Lower lobe of right lung (tissue), 2 donors: Measurements from ENCODE around the gene SRBD1. TPM values are rescaled to one million over a fixed set of nuclear protein-coding genes. Genes with fewer than 3 reads are reported as not detected.

ENCODE experiments used
- ATAC-seq, 2 donors: fragments of 200-7000 bp; cut with Tn5 transposase; one replicate each; pipeline ENCODE4 v1.9.1; 2020 to 2022; ENCODE audit warnings: mild to moderate bottlenecking in 2 of 2, moderate library complexity in 2 of 2
- DNase-seq: peaks from one replicate; pipeline ENCODE4 v3.0.0-alpha.2; 2020
- H3K27ac ChIP-seq: fragments of 200-600 bp; one replicate; pipeline ENCODE4 v1.8.0; 2022
- H3K27me3 ChIP-seq: fragments of 200-600 bp; one replicate; pipeline ENCODE4 v1.8.0; 2022; ENCODE audit warnings: low read depth
- H3K36me3 ChIP-seq: fragments of 200-600 bp; one replicate; pipeline ENCODE4 v1.8.0; 2022; ENCODE audit warnings: mild to moderate bottlenecking
- H3K4me1 ChIP-seq: fragments of 200-600 bp; one replicate; pipeline ENCODE4 v1.8.0; 2022
- H3K4me3 ChIP-seq: fragments of 200-600 bp; one replicate; pipeline ENCODE4 v1.8.0; 2022; ENCODE audit warnings: mild to moderate bottlenecking
- H3K9me3 ChIP-seq: fragments of 200-600 bp; one replicate; pipeline ENCODE4 v1.8.0; 2022
- CTCF ChIP-seq: fragments of 200-600 bp; IDR thresholded peaks from one replicate; pipeline ENCODE4 v1.8.0; 2022; ENCODE audit warnings: antibody characterized with exemption, mild to moderate bottlenecking
- intact Hi-C: fragments of 100-400 bp; cut with DNase I; formaldehyde crosslinking; loops from one replicate; pipeline ENCODE4 v1.11.0; 2022
- total RNA-seq: library from RNA; stranded (reverse); fragmentation: NEBNext Ultra II Directional; extraction: Animal tissue kit (Norgen Biotek cat#: 25700); gene quantifications from one replicate; pipeline ENCODE4 v1.2.1, GENCODE V29; 2021
- donor health status: DM: no; HTN: yes; CAD: no; lungs with severe emphysema.

SRBD1 gene
- total RNA-seq, 1 donor from 2014 or later: 15.4 TPM

DNA sequence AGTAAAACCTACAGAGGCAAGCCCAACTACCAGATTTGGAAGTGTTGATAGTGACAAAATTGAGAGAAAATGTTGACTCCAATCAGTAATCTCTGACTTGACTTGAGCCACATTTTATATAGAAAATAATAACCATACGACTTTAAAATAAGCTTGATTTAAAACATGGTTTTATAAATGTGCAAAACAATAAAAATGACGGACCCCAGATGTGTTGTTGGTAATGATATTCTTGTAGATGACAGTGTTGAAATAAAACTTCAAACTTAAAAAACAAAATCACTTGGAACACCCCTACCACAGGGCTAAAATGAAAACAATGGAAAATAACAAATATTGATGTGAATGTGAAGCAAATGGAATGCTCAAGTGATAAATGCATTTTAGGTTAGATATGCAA lies 188.1 kb downstream of the SRBD1 start:
- no peak for ATAC-seq
- Histone ChIP-seq H3K27ac (no peak overlapping the region), H3K4me3 (no peak overlapping the region), H3K4me1 (no peaks in the 10 kb centered on the region), H3K36me3 (peaks cover 12% of the 10 kb centered on the region), H3K9me3 (no peaks in the 10 kb centered on the region), H3K27me3 (no peaks in the 10 kb centered on the region)
- intact Hi-C loops: no loop called here
- no peak for DNase-seq
- no peak for TF ChIP-seq CTCF

GRCh38 chr2:45418532-45418931 lies 192.5 kb downstream of the SRBD1 start:
- intact Hi-C loops: no loop called here
- H3K4me3 ChIP-seq: no peak overlapping the region
- ATAC-seq (no peak), DNase-seq (no peak)
- no peak overlapping the region for H3K27ac ChIP-seq
- no peaks in the 10 kb centered on the region for H3K27me3 ChIP-seq
- no peaks in the 10 kb centered on the region for H3K4me1 ChIP-seq
- no peaks in the 10 kb centered on the region for H3K9me3 ChIP-seq
- TF ChIP-seq CTCF: no peak
- H3K36me3 ChIP-seq: peaks cover 30% of the 10 kb centered on the region

DNA sequence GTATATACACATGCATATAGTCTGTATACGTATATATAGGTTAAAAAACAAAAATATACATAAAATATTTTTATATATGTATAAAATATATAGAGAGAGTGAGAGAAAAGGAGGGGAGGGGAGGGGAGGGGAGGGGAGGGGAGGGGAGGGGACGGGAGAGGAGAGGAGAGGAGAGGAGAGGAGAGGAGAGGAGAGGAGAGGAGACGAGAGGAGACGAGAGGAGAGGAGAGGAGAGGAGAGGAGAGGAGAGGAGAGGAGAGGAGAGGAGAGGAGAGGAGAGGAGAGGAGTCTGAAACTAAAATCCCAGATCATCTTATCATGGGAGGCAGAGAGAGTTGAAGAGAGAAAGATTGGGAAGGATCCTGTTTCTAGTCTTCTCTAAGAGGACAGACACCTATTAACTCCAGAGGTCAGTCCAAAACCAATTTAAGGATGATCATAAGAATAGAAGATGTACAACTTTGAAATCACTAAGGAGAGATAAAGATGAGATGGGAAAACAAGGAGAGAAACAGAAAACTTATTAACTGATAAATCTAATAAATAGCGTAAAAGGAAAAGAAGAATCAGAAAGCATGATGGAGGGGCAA lies 195.4 kb downstream of the SRBD1 start:
- no peak overlapping the region for H3K27ac ChIP-seq
- no peak for ATAC-seq
- H3K4me1 ChIP-seq: no peaks in the 10 kb centered on the region
- no peaks in the 10 kb centered on the region for H3K27me3 ChIP-seq
- no peak overlapping the region for H3K4me3 ChIP-seq
- intact Hi-C loops: no loop called here
- H3K9me3 ChIP-seq: no peaks in the 10 kb centered on the region
- no peak for TF ChIP-seq CTCF
- peaks cover 39% of the 10 kb centered on the region for H3K36me3 ChIP-seq
- no peak for DNase-seq

- H3K27ac ChIP-seq: no peak overlapping the region
- no peak for DNase-seq
- TF ChIP-seq CTCF: no peak
- intact Hi-C loops: no loop called here
- H3K4me3 ChIP-seq: no peak overlapping the region
- H3K27me3 ChIP-seq: no peaks in the 10 kb centered on the region
- no peaks in the 10 kb centered on the region for H3K9me3 ChIP-seq
- no peak for ATAC-seq
- H3K36me3 ChIP-seq: peaks cover 26% of the 10 kb centered on the region
- H3K4me1 ChIP-seq: no peaks in the 10 kb centered on the region
These were observed 198.2 kb downstream of the SRBD1 start for GRCh38 chr2:45412754-45413379.

DNA sequence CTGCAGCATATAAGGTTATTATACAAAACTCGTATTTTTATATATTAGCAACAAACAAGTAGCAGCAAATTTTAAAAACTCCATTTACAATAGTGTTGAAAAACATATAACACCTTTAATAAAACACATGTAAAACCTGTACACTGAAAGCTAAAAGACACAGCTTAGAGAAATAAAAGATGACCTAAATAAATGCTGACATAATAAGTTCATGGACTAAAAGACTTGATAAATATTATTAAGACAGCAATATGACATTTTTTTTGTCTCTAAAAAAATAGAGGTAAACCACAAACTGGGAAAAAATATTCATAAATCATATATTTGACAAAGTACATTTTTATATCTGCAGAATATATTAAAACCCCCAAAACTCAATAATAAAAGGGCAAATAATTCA lies 201.4 kb downstream of the SRBD1 start:
- H3K4me3 ChIP-seq: no peak overlapping the region
- no peaks in the 10 kb centered on the region for H3K9me3 ChIP-seq
- intact Hi-C loops: no loop called here
- H3K27ac ChIP-seq: no peak overlapping the region
- H3K4me1 ChIP-seq: no peaks in the 10 kb centered on the region
- ATAC-seq: no peak
- H3K27me3 ChIP-seq: no peaks in the 10 kb centered on the region
- no peak for DNase-seq
- no peak for TF ChIP-seq CTCF
- H3K36me3 ChIP-seq: peaks cover 9% of the 10 kb centered on the region
